ENCODE measurements around the gene ZNG1B.
"Not testable (repeated sequence)": the region's sequence is repeated elsewhere in the genome, so short reads cannot be mapped to it uniquely, and the experiment has no call there.

DNA sequence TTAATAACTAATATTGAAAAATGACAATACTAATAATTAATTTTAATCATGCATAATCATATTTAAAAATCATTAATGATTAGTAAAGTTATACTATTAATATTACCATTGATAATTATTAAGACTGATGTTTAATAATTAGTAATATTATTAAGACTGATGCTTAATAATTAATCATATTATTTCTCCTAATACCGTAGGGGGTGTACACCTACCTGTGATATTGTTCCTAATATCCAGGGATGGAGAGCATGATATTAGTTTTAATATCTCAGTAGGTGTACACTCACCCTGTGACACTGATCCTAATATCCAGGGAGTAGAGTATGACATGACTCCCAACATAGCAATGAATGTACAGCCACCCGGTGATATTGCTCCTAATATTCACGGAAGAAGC lies 73.4 kb downstream of the ZNG1B start:
- TF ChIP-seq, protein P1, sequence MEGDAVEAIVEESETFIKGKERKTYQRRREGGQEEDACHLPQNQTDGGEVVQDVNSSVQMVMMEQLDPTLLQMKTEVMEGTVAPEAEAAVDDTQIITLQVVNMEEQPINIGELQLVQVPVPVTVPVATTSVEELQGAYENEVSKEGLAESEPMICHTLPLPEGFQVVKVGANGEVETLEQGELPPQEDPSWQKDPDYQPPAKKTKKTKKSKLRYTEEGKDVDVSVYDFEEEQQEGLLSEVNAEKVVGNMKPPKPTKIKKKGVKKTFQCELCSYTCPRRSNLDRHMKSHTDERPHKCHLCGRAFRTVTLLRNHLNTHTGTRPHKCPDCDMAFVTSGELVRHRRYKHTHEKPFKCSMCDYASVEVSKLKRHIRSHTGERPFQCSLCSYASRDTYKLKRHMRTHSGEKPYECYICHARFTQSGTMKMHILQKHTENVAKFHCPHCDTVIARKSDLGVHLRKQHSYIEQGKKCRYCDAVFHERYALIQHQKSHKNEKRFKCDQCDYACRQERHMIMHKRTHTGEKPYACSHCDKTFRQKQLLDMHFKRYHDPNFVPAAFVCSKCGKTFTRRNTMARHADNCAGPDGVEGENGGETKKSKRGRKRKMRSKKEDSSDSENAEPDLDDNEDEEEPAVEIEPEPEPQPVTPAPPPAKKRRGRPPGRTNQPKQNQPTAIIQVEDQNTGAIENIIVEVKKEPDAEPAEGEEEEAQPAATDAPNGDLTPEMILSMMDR (IDR thresholded peaks at IDR 0.05; ENCODE audit: poor library complexity, severe bottlenecking) = not testable (repeated sequence)
- not testable (repeated sequence) for TF ChIP-seq POLR2AphosphoS5 (IDR thresholded peaks at IDR 0.05); TAF1 (IDR thresholded peaks at IDR 0.05; ENCODE audit: low read depth); SMC3 (conservative IDR thresholded peaks at IDR 0.05; ENCODE audit: poor library complexity)
- TF ChIP-seq, protein P2, sequence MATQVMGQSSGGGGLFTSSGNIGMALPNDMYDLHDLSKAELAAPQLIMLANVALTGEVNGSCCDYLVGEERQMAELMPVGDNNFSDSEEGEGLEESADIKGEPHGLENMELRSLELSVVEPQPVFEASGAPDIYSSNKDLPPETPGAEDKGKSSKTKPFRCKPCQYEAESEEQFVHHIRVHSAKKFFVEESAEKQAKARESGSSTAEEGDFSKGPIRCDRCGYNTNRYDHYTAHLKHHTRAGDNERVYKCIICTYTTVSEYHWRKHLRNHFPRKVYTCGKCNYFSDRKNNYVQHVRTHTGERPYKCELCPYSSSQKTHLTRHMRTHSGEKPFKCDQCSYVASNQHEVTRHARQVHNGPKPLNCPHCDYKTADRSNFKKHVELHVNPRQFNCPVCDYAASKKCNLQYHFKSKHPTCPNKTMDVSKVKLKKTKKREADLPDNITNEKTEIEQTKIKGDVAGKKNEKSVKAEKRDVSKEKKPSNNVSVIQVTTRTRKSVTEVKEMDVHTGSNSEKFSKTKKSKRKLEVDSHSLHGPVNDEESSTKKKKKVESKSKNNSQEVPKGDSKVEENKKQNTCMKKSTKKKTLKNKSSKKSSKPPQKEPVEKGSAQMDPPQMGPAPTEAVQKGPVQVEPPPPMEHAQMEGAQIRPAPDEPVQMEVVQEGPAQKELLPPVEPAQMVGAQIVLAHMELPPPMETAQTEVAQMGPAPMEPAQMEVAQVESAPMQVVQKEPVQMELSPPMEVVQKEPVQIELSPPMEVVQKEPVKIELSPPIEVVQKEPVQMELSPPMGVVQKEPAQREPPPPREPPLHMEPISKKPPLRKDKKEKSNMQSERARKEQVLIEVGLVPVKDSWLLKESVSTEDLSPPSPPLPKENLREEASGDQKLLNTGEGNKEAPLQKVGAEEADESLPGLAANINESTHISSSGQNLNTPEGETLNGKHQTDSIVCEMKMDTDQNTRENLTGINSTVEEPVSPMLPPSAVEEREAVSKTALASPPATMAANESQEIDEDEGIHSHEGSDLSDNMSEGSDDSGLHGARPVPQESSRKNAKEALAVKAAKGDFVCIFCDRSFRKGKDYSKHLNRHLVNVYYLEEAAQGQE (IDR thresholded peaks at IDR 0.05; ENCODE audit: borderline replicate concordance) = not testable (repeated sequence)
